A549 (cell line): ENCODE measurements around the gene MYO9A. TPM values are rescaled to one million over a fixed set of nuclear protein-coding genes. Genes with fewer than 3 reads are reported as not detected.

Experiments
- ATAC-seq, 2 experiments: fragments of 200-7000 bp in 1 of 2; fragments of >200 bp in 1 of 2; cut with Nextera tagmentation in 1 of 2; cut with Tn5 transposase in 1 of 2; 3 replicates each; pipeline versions ENCODE4 v1.8.0 to v1.9.1; 2018 to 2020; ENCODE audit warnings: mild to moderate bottlenecking in 1 of 2, moderate library complexity in 1 of 2
- CTCF ChIA-PET: fragments of 300-600 bp; sonication (Branson Sonifier 250); formaldehyde crosslinking; extraction: SDS; loops from one replicate; lab custom pipeline; 2021; ENCODE audit warnings: antibody characterized with exemption, inconsistent platforms; lab: Yijun Ruan, JAX
- POLR2A ChIA-PET: fragments of 350-600 bp; formaldehyde crosslinking; extraction: SDS; loops from one replicate; lab custom pipeline; 2021; ENCODE audit warnings: antibody characterized with exemption, inconsistent platforms; lab: Yijun Ruan, JAX
- DNase-seq, 2 experiments: peaks; one replicate each; pipeline versions ENCODE4 v3.0.0 to v3.0.0-alpha.2; 2011 to 2016; ENCODE audit warnings: low read depth in 1 of 2, low spot score in 1 of 2
- FAIRE-seq: peaks from 2 replicates; lab custom pipeline; 2011; peaks lifted over from hg19 to GRCh38; lab: Jason Lieb, UNC
- H3K27ac ChIP-seq, 2 experiments: fragments of >200 bp; sonication (Bioruptor Twin); formaldehyde crosslinking; 3 replicates each; pipeline ENCODE4 v1.5.1; 2016 to 2017
- H3K4me1 ChIP-seq: fragments of >200 bp; sonication (Bioruptor Twin); formaldehyde crosslinking; 3 replicates; pipeline ENCODE4 v1.6.1; 2016
- H3K4me2 ChIP-seq: fragments of >200 bp; sonication (Bioruptor Twin); formaldehyde crosslinking; 3 replicates; pipeline ENCODE4 v1.6.1; 2016
- H3K4me3 ChIP-seq: fragments of >200 bp; sonication (Bioruptor Twin); formaldehyde crosslinking; 3 replicates; pipeline ENCODE4 v1.5.1; 2016
- H3K9me3 ChIP-seq: fragments of >200 bp; sonication (Bioruptor Twin); formaldehyde crosslinking; 3 replicates; pipeline ENCODE4 v1.6.1; 2016
- BCL3 ChIP-seq: fragments of >200 bp; sonication (Bioruptor Twin); formaldehyde crosslinking; IDR thresholded peaks from 3 replicates; pipeline ENCODE4 v1.6.1; 2016
- BHLHE40 ChIP-seq: IDR thresholded peaks from 2 replicates; pipeline ENCODE4 v1.6.1; 2012; ENCODE audit warnings: low read depth, low read length, inconsistent platforms
- CBX2 ChIP-seq: fragments of 200-600 bp; sonication (generic); IDR thresholded peaks from 2 replicates; pipeline ENCODE4 v1.6.1; 2016; ENCODE audit warnings: low read depth, mild to moderate bottlenecking, borderline replicate concordance
- CBX8 ChIP-seq: fragments of 200-600 bp; sonication (generic); IDR thresholded peaks from 2 replicates; pipeline ENCODE4 v1.6.1; 2016
- CEBPB ChIP-seq, 2 experiments: fragments of >200 bp in 1 of 2; sonication (Bioruptor Twin) in 1 of 2; formaldehyde crosslinking in 1 of 2; IDR thresholded peaks; 2 replicates each; pipeline ENCODE4 v1.6.1; 2012 to 2016
- CHD2 ChIP-seq: fragments of 150-350 bp; IDR thresholded peaks from 2 replicates; pipeline ENCODE4 v1.6.1; 2014; ENCODE audit warnings: low read length; ENCODE audit not compliant: partially characterized antibody
- CHD4 ChIP-seq: fragments of 200-600 bp; sonication (generic); IDR thresholded peaks from 2 replicates; pipeline ENCODE4 v1.6.1; 2016; ENCODE audit warnings: antibody characterized with exemption, mild to moderate bottlenecking, borderline replicate concordance
- EHMT2 ChIP-seq: fragments of 200-600 bp; sonication (generic); IDR thresholded peaks from 2 replicates; pipeline ENCODE4 v1.6.1; 2016; ENCODE audit warnings: antibody characterized with exemption, low read depth, mild to moderate bottlenecking, moderate library complexity
- ELK1 ChIP-seq: fragments of 150-350 bp; IDR thresholded peaks from 2 replicates; pipeline ENCODE4 v1.6.1; 2014; ENCODE audit warnings: low read depth, mild to moderate bottlenecking, low read length
- EP300 ChIP-seq, 2 experiments: fragments of >200 bp; sonication (Bioruptor Twin); formaldehyde crosslinking; IDR thresholded peaks; 2 replicates in 1 of 2; 3 replicates in 1 of 2; pipeline ENCODE4 v1.6.1; 2016 to 2017
- ESRRA ChIP-seq: fragments of 150-350 bp; IDR thresholded peaks from 2 replicates; pipeline ENCODE4 v1.6.1; 2014; ENCODE audit warnings: mild to moderate bottlenecking, low read length, borderline replicate concordance
- FOSB ChIP-seq: fragments of 250-450 bp; sonication (Bioruptor Pico); IDR thresholded peaks from 2 replicates; pipeline ENCODE4 v1.5.0; 2020; ENCODE audit warnings: mild to moderate bottlenecking, moderate library complexity
- FOXS1 ChIP-seq: fragments of 250-450 bp; sonication (Bioruptor Pico); IDR thresholded peaks from 2 replicates; pipeline ENCODE4 v1.5.0; 2020; ENCODE audit warnings: mild to moderate bottlenecking, moderate library complexity
- HES2 ChIP-seq: fragments of >200 bp; sonication (Bioruptor Twin); formaldehyde crosslinking; IDR thresholded peaks from 2 replicates; pipeline ENCODE4 v1.6.1; 2016
- JUNB ChIP-seq: fragments of >200 bp; sonication (Bioruptor Twin); formaldehyde crosslinking; IDR thresholded peaks from 2 replicates; pipeline ENCODE4 v1.6.1; 2016
- KDM1A ChIP-seq: fragments of 200-600 bp; sonication (generic); IDR thresholded peaks from 2 replicates; pipeline ENCODE4 v1.6.1; 2016; ENCODE audit warnings: low read depth, mild to moderate bottlenecking
- MAZ ChIP-seq: fragments of 150-350 bp; IDR thresholded peaks from 2 replicates; pipeline ENCODE4 v1.6.1; 2014; ENCODE audit warnings: antibody characterized with exemption, low read depth, low read length, borderline replicate concordance
- MYC ChIP-seq: IDR thresholded peaks from 2 replicates; pipeline ENCODE4 v1.6.1; 2012; ENCODE audit warnings: mild to moderate bottlenecking, inconsistent platforms, low read length, improper control_type of control experiment, borderline replicate concordance
- NPAS2 ChIP-seq: fragments of 250-450 bp; sonication (Bioruptor Pico); IDR thresholded peaks from 2 replicates; pipeline ENCODE4 v1.8.0; 2022; ENCODE audit warnings: mild to moderate bottlenecking, moderate library complexity, borderline replicate concordance
- PHF8 ChIP-seq: fragments of 200-600 bp; sonication (generic); IDR thresholded peaks from 2 replicates; pipeline ENCODE4 v1.6.1; 2016; ENCODE audit warnings: low read depth, mild to moderate bottlenecking, antibody characterized with exemption, moderate library complexity, borderline replicate concordance
- POLR2AphosphoS2 ChIP-seq: conservative IDR thresholded peaks from 2 replicates; pipeline ENCODE4 v1.6.1; 2012; ENCODE audit warnings: low read length, improper control_type of control experiment, inconsistent platforms
- RAD21 ChIP-seq, 2 experiments: fragments of >200 bp in 1 of 2; sonication (Bioruptor Twin) in 1 of 2; formaldehyde crosslinking in 1 of 2; IDR thresholded peaks in 1 of 2; conservative IDR thresholded peaks in 1 of 2; 2 replicates in 1 of 2; 3 replicates in 1 of 2; pipeline ENCODE4 v1.6.1; 2012 to 2018; ENCODE audit warnings: inconsistent platforms in 1 of 2
- RCOR1 ChIP-seq: fragments of 150-350 bp; IDR thresholded peaks from 2 replicates; pipeline ENCODE4 v1.6.1; 2014; ENCODE audit warnings: antibody characterized with exemption, low read length, low read depth
- RFX5 ChIP-seq: fragments of 450-650 bp; IDR thresholded peaks from 2 replicates; pipeline ENCODE4 v1.7.1; 2014; ENCODE audit warnings: antibody characterized with exemption, mild to moderate bottlenecking, moderate library complexity
- RNF2 ChIP-seq: fragments of 200-600 bp; sonication (generic); IDR thresholded peaks from 2 replicates; pipeline ENCODE4 v1.6.1; 2016; ENCODE audit warnings: low read depth, mild to moderate bottlenecking, antibody characterized with exemption, moderate library complexity, borderline replicate concordance
- SMC3 ChIP-seq: fragments of >200 bp; sonication (Bioruptor Twin); formaldehyde crosslinking; IDR thresholded peaks from 3 replicates; pipeline ENCODE4 v1.6.1; 2018; ENCODE audit warnings: inconsistent platforms
- TFCP2L1 ChIP-seq: fragments of 250-450 bp; sonication (Bioruptor Pico); IDR thresholded peaks from 2 replicates; pipeline ENCODE4 v1.5.0; 2021; ENCODE audit warnings: mild to moderate bottlenecking
- ZC3H11A ChIP-seq: fragments of 450-650 bp; IDR thresholded peaks from 2 replicates; pipeline ENCODE4 v1.6.1; 2014; ENCODE audit warnings: antibody characterized with exemption, mild to moderate bottlenecking
- ZNF302 ChIP-seq: fragments of 250-450 bp; sonication (Bioruptor Pico); IDR thresholded peaks from 2 replicates; pipeline ENCODE4 v1.9.0; 2021; ENCODE audit warnings: inconsistent platforms, mild to moderate bottlenecking, moderate library complexity
- WGBS: methylation state at CpG from one replicate; pipeline ENCODE4 v1.1.6; 2017; ENCODE audit errors: missing lambda C conversion rate; 5-methylcytosine and 5-hydroxymethylcytosine counted together
- polyA plus RNA-seq, 4 experiments: library from polyadenylated mRNA; depleted of rRNA in 3 of 4; stranded (reverse); fragments of >200 nt; fragmentation: RNase III in 1 of 4; extraction: RNeasy Plus Mini Kit Qiagen cat#74134 plus additional on column Dnase treatment in 1 of 4; gene quantifications; 2 replicates in 3 of 4; 3 replicates in 1 of 4; pipeline ENCODE4 v1.2.3, GENCODE V29; 2011 to 2017
- TF ChIP-seq, protein P1 (sequence below): IDR thresholded peaks from 2 replicates; pipeline ENCODE4 v1.6.1; 2012

MYO9A gene
- polyA plus RNA-seq, 2 of the 4 experiments (the other 2 are of a cell fraction): 5.9 to 21.9 TPM

DNA sequence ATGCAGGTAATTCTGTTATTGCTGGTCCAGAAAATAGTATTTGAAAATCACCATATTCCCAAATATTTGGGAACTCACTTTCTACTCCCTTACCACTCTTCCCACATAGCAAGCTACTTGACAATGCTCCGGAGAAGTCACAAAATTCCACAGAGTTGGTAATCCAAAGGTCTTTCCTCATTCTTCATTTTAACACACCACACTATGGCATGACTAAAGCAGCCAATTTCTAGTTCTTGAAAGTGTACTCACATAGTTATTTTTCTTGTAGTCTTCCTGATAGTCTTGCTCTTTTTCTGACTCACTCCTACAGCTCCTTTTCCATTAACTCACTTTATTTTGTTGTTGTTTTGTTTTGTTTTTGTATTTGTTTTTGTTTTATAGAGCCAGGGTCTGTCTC lies 67.2 kb downstream of the MYO9A start:
- POLR2A ChIA-PET: no interaction called here
- H3K4me3 ChIP-seq: no peak overlapping the region
- TF ChIP-seq ESRRA: no peak
- TF ChIP-seq POLR2AphosphoS2: no peak
- TF ChIP-seq EHMT2: no peak
- TF ChIP-seq JUNB: no peak
- no peak for TF ChIP-seq ZC3H11A
- TF ChIP-seq PHF8: no peak
- no peak for TF ChIP-seq CEBPB (IDR thresholded peaks at IDR 0.05)
- no peak for TF ChIP-seq EP300 (IDR thresholded peaks at IDR 0.05)
- TF ChIP-seq RNF2: no peak
- TF ChIP-seq RFX5: no peak
- TF ChIP-seq CHD2: no peak
- TF ChIP-seq NPAS2 (CRISPR knock-in tag): no peak
- TF ChIP-seq MAZ: no peak
- TF ChIP-seq FOXS1: no peak
- no peaks in the 10 kb centered on the region for H3K4me1 ChIP-seq
- CTCF ChIA-PET: no interaction called here
- FAIRE-seq (peak; percentile 13), DNase-seq (no peak), ATAC-seq (no peak)
- H3K27ac ChIP-seq: no peak overlapping the region
- H3K4me2 ChIP-seq: no peak overlapping the region
- no peaks in the 10 kb centered on the region for H3K9me3 ChIP-seq
- 88% methylated on average over 1 of the region's 1 CpG for WGBS

DNA sequence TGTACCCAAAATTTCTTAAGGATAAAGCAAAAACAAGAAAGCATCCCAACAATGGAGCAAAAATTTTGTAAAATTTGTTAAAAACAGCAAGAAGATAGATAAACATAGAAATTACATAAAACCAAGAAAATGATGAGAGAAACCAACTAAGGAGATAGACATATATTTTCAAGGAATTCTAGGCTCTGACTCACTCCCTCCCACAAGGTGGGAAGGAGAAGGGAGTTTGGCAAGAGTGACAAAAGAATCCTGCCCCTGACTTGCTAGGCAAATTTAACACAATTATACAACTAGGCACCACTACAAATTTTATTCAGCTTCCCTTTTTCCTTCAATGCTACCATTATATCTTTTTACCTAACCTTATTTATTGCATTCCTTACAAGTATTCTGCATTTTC lies 70.9 kb downstream of the MYO9A start:
- H3K4me1 ChIP-seq: no peaks in the 10 kb centered on the region
- no peak for TF ChIP-seq POLR2AphosphoS2
- no peak for TF ChIP-seq ELK1
- TF ChIP-seq CHD4: no peak
- TF ChIP-seq ZNF302 (CRISPR knock-in tag): no peak
- TF ChIP-seq, protein P1, sequence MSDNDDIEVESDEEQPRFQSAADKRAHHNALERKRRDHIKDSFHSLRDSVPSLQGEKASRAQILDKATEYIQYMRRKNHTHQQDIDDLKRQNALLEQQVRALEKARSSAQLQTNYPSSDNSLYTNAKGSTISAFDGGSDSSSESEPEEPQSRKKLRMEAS: no peak
- TF ChIP-seq HES2: no peak
- no peak for TF ChIP-seq SMC3
- no peak for TF ChIP-seq FOXS1
- TF ChIP-seq ESRRA: no peak
- TF ChIP-seq CHD2: no peak
- TF ChIP-seq RAD21 (conservative IDR thresholded peaks at IDR 0.05 in 1 of 2, IDR thresholded peaks at IDR 0.05 in 1 of 2): no peak
- no peak for TF ChIP-seq CBX8
- no peak for TF ChIP-seq MYC
- H3K27ac ChIP-seq: no peak overlapping the region
- no peak overlapping the region for H3K4me3 ChIP-seq
- H3K9me3 ChIP-seq: no peaks in the 10 kb centered on the region
- FAIRE-seq: peak; percentile 63
- no peak overlapping the region for H3K4me2 ChIP-seq
- ChIA-PET POLR2A (no interaction called here), CTCF (no interaction called here)
- no peak for DNase-seq
- ATAC-seq: no peak

GRCh38 chr15:72044956-72045355 lies 73.0 kb downstream of the MYO9A start:
- TF ChIP-seq BCL3 (no peak), RFX5 (no peak), ZC3H11A (no peak), KDM1A (no peak), RCOR1 (no peak), CBX2 (no peak), TFCP2L1 (CRISPR knock-in tag) (no peak), BHLHE40 (no peak), CEBPB (IDR thresholded peaks at IDR 0.05) (no peak), FOXS1 (no peak), FOSB (CRISPR knock-in tag) (no peak)
- no peaks in the 10 kb centered on the region for H3K9me3 ChIP-seq
- no peak overlapping the region for H3K4me2 ChIP-seq
- H3K4me1 ChIP-seq: no peaks in the 10 kb centered on the region
- H3K4me3 ChIP-seq: no peak overlapping the region
- ATAC-seq (no peak), DNase-seq (no peak), FAIRE-seq (no peak)
- WGBS: 91% methylated on average over 3 of the region's 3 CpGs
- POLR2A ChIA-PET: no interaction called here
- CTCF ChIA-PET: interaction anchor here (1.8 kb wide), 1 partner anchor 13 kb away, joined by 4 read pairs; no protein-coding TSS in a partner anchor
- H3K27ac ChIP-seq: no peak overlapping the region
